CD4-positive, alpha-beta T cell treated with Interleukin-4 for 1 hour (primary cell): Measurements from ENCODE around the gene SLC9A9.
"Not testable (repeated sequence)": the region's sequence is repeated elsewhere in the genome, so short reads cannot be mapped to it uniquely, and the experiment has no call there.

Source experiments
- DNase-seq, 2 donors: peaks; one replicate each; pipeline ENCODE4 v3.0.0-alpha.2; 2020 to 2022

The SLC9A9 gene

GRCh38 chr3:143535994-143536784, 312.1 kb downstream of the SLC9A9 start:
- DNase-seq = no peak

- no peak for DNase-seq
Measured at GRCh38 chr3:143533391-143533790, 314.9 kb downstream of the SLC9A9 start.

GRCh38 chr3:143532091-143532490, 316.2 kb downstream of the SLC9A9 start:
- no peak for DNase-seq

- no peak for DNase-seq
Measured at GRCh38 chr3:143531101-143531500, 317.2 kb downstream of the SLC9A9 start.

GRCh38 chr3:143529798-143530197, 318.5 kb downstream of the SLC9A9 start:
- DNase-seq = no peak

- DNase-seq = peak in 1 of 2 donors; percentile 76
Measured at GRCh38 chr3:143529018-143529478, 319.2 kb downstream of the SLC9A9 start.

GRCh38 chr3:143526011-143526545, 322.2 kb downstream of the SLC9A9 start:
- DNase-seq = no peak

- no peak for DNase-seq
Measured at GRCh38 chr3:143525408-143525807, 322.9 kb downstream of the SLC9A9 start.

GRCh38 chr3:143521803-143522202, 326.5 kb downstream of the SLC9A9 start:
- DNase-seq = no peak

GRCh38 chr3:143517131-143517530, 331.1 kb downstream of the SLC9A9 start:
- DNase-seq = not testable (repeated sequence)

GRCh38 chr3:143514874-143515273, 333.4 kb downstream of the SLC9A9 start:
- DNase-seq = no peak

- DNase-seq = no peak
Measured at GRCh38 chr3:143514109-143514508, 334.2 kb downstream of the SLC9A9 start.

GRCh38 chr3:143511174-143511879, 336.9 kb downstream of the SLC9A9 start:
- DNase-seq = no peak

GRCh38 chr3:143510601-143511000, 337.7 kb downstream of the SLC9A9 start:
- no peak for DNase-seq

- DNase-seq = no peak
Measured at GRCh38 chr3:143507735-143508580, 340.3 kb downstream of the SLC9A9 start.

GRCh38 chr3:143506190-143506589, 342.1 kb downstream of the SLC9A9 start:
- DNase-seq = no peak

- DNase-seq = no peak
Measured at GRCh38 chr3:143503325-143503885, 344.9 kb downstream of the SLC9A9 start.

GRCh38 chr3:143502081-143502480, 346.2 kb downstream of the SLC9A9 start:
- no peak for DNase-seq

- no peak for DNase-seq
Measured at GRCh38 chr3:143497382-143497781, 350.9 kb downstream of the SLC9A9 start.

GRCh38 chr3:143496191-143496590, 352.1 kb downstream of the SLC9A9 start:
- DNase-seq = no peak

- no peak for DNase-seq
Measured at GRCh38 chr3:143495527-143495926, 352.7 kb downstream of the SLC9A9 start.

GRCh38 chr3:143486611-143487010, 361.7 kb downstream of the SLC9A9 start:
- DNase-seq = no peak
